GM18498 (cell line): ENCODE results near the gene TUBA8.
"Not testable (repeated sequence)": the region's sequence is repeated elsewhere in the genome, so short reads cannot be mapped to it uniquely, and the experiment has no call there.

ENCODE experiments used
- ATAC-seq: cut with Tn5 transposase; IDR thresholded peaks from one replicate; pipeline ENCODE4 v1.9.1; 2021; ENCODE audit warnings: mild to moderate bottlenecking, moderate library complexity; ENCODE audit not compliant: unreplicated experiment

The TUBA8 gene

GRCh38 chr22:18110194-18110953 is at the start of gene TUBA8:
TSS of gene TUBA8 (plus strand) at chr22:18110809. CDS start at chr22:18110866, 57 bp downstream.
- ATAC-seq = no peak

- no peak for ATAC-seq
Observed at GRCh38 chr22:18062421-18062820, 48.2 kb upstream of the TUBA8 start.

GRCh38 chr22:18063306-18063705 is 47.3 kb upstream of the TUBA8 start:
- no peak for ATAC-seq

- ATAC-seq = not testable (repeated sequence)
Observed at GRCh38 chr22:18063715-18064114, 46.9 kb upstream of the TUBA8 start.

GRCh38 chr22:18064636-18065035 is 46.0 kb upstream of the TUBA8 start:
- no peak for ATAC-seq

GRCh38 chr22:18065256-18065655 is 45.4 kb upstream of the TUBA8 start:
- ATAC-seq = no peak

- ATAC-seq = no peak
Observed at GRCh38 chr22:18066181-18066859, 44.3 kb upstream of the TUBA8 start.

- ATAC-seq = no peak
Observed at GRCh38 chr22:18067121-18067520, 43.5 kb upstream of the TUBA8 start.

GRCh38 chr22:18067548-18068341 is 42.9 kb upstream of the TUBA8 start:
- no peak for ATAC-seq

- ATAC-seq = no peak
Observed at GRCh38 chr22:18068381-18068988, 42.1 kb upstream of the TUBA8 start.

GRCh38 chr22:18069041-18069440 is 41.6 kb upstream of the TUBA8 start:
- no peak for ATAC-seq

- no peak for ATAC-seq
Observed at GRCh38 chr22:18070041-18070440, 40.6 kb upstream of the TUBA8 start.

GRCh38 chr22:18070556-18071306 is 39.9 kb upstream of the TUBA8 start:
- no peak for ATAC-seq

GRCh38 chr22:18071307-18071967 is 39.2 kb upstream of the TUBA8 start:
- not testable (repeated sequence) for ATAC-seq

GRCh38 chr22:18071968-18072310 is 38.7 kb upstream of the TUBA8 start:
- ATAC-seq = no peak

- no peak for ATAC-seq
Observed at GRCh38 chr22:18073467-18073866, 37.1 kb upstream of the TUBA8 start.

- ATAC-seq = not testable (repeated sequence)
Observed at GRCh38 chr22:18073927-18074326, 36.7 kb upstream of the TUBA8 start.

- no peak for ATAC-seq
Observed at GRCh38 chr22:18075101-18075719, 35.4 kb upstream of the TUBA8 start.

GRCh38 chr22:18075720-18076497 is 34.7 kb upstream of the TUBA8 start:
- no peak for ATAC-seq
